MV-4-11 (cell line): ENCODE measurements around the gene MYLK.

Source experiments
- DNase-seq: peaks from one replicate; lab custom pipeline; 2025; lab: John Stamatoyannopoulos, UW

Gene MYLK

GRCh38 chr3:123695731-123696640 lies 188.1 kb downstream of the MYLK start:
- DNase-seq: peak; percentile 83

DNA sequence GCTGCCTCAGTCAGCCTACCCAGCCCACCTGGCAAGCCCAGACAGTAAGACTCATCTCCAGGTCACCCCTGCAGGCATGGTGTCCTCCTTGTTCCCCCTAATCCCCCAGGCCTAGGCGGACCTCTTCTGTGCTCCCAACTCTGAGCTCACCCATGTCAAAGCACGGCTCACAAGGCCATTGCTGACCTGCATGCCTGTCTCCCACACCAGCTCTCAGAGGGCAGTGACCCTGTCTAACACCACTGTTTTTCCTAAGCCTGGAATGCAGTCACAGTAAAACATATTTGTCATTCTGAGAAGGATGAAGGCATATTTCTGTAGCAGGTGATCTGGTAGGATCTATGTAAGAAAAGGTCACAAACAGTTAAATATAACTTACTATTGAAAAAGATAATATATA lies 189.0 kb downstream of the MYLK start:
- DNase-seq: no peak

GRCh38 chr3:123694366-123695087 lies 189.6 kb downstream of the MYLK start:
- no peak for DNase-seq

- peak; percentile 71 for DNase-seq
Measured at GRCh38 chr3:123693584-123694190, 190.4 kb downstream of the MYLK start.

DNA sequence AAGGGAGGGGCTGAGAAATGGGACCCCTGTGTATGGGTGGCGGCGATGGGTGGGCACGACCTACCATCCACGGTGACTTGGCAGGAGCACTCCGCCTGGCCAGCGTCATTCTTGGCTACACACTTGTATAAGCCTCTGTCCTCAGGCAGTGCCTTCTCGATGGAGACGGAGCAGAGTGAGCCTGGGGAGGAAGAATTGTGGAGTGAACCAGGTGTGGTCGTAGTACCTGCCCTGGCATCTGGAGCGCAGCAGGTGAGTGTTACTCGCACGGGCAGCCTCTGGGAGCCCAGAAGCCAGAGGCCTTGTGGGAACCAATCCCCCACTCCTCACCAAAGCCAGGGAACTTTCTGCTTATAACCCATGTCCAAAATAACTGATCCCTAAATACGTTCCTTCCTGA lies 191.5 kb downstream of the MYLK start:
- no peak for DNase-seq

DNA sequence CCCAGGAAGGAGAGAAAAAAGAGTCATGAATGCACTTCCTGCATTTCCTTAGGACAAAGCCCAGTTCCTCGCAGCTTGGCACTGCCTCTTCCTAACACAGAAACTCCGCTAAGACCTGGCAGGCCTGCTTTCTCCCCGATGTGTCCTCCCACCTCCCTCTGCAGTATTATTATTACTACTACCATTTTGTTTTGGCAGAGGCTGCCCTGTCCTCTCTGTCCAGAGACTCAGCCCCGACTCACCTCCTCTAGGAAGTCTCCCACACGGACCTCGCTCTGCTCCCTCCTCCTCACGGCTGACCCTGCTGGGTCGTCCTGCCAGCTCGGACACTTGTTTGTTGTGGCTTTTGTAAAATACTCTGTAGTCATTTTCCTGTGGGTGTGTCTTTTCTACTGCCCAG lies 192.1 kb downstream of the MYLK start:
- DNase-seq: no peak

GRCh38 chr3:123689831-123690230 lies 194.3 kb downstream of the MYLK start:
- no peak for DNase-seq

DNA sequence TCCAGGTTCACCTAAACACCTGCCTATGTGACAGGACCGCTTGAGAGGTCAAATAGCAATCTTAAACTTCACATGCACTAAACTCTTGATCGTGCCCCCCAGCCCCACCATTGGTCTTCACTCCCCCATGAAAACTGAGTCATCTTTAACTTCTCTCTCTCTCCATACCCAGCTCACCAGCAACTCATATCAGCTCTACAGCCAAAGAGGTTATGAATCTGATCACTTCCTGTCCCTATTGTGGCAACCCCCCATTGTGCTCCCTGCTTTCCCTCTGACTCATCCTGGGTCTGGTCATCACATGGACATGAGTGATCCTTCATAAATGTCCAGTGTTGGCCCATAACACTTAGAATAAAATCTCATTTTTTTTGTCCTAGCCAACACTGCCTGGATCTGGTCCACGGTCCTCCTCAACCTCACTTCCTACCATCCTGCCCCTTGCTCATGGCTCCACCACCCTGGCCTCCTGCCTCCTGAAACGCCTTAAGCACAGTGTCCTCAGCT lies 195.8 kb downstream of the MYLK start:
- peak; percentile 22 for DNase-seq

DNA sequence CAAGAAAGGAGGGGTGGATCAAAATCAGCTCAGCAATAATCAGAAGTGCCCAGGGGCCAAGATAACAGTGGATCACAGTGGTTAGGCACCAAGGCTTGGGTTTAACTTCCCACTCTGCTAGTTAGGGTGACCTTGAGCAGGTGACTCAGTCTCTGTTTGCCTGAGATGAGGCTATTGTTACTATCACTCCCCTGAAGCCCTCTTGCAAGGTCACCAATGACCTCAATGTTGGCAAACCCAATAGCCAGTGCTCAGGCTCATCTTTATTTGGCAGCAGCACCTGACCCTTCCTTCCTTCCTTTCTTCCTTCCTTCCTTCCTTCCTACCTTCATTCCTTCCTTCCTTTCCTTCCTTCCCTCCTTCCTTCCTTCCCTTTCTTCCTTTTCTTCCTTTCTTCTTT lies 196.8 kb downstream of the MYLK start:
- DNase-seq: no peak

- DNase-seq: no peak
Measured at GRCh38 chr3:123686251-123686650, 197.9 kb downstream of the MYLK start.

- no peak for DNase-seq
Measured at GRCh38 chr3:123685780-123686179, 198.4 kb downstream of the MYLK start.

GRCh38 chr3:123684636-123685035 lies 199.5 kb downstream of the MYLK start:
- DNase-seq: no peak

DNA sequence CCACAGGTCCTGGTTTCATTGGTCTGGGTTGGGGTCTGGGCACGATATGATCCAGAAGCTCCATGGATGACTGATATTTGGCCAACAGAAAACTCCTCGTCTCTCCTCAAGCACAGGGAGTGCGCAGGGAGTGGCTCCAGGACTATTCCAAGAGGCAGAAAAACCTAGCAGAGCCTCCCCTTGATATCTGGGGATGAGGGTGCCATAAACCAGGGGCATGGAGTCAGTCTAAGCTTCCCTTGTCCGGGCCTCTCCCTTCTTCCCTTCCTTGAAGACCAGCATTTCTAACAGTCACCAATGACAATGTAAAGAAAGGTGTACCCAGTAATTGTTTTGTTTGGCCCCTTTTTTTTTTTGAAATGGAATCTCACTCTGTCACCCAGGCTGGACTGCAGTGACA lies 199.9 kb downstream of the MYLK start:
- DNase-seq: no peak

GRCh38 chr3:123683505-123684154 lies 200.5 kb downstream of the MYLK start:
- no peak for DNase-seq

GRCh38 chr3:123682781-123683504 lies 201.2 kb downstream of the MYLK start:
- no peak for DNase-seq

DNA sequence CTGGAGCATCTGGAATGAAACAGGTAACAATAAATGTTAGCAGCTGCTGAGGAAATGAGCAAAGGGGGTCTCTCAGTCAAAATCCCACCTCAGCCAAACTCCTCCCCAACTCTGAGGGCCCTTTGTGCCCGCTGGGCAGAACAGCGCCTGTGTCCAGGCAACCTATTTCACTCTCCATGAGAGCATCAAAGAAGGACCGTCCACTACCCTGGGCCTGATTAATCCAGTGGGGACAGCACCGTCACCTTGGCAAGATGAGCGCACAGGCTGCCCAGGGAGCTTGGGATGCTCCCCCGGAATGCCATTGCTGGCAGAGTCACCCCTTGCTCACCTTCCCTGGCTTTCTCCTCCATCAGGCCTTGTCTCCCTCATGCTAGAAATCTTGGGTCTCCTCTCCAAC lies 201.8 kb downstream of the MYLK start:
- DNase-seq: no peak

- no peak for DNase-seq
Measured at GRCh38 chr3:123679712-123680386, 204.3 kb downstream of the MYLK start.

- no peak for DNase-seq
Measured at GRCh38 chr3:123678108-123678511, 206.0 kb downstream of the MYLK start.

GRCh38 chr3:123672429-123673146 lies 211.5 kb downstream of the MYLK start:
- no peak for DNase-seq

GRCh38 chr3:123670743-123671142 lies 213.4 kb downstream of the MYLK start:
- no peak for DNase-seq
